ENCODE data around the gene HNRNPA3.

- no peak for TF ChIP-seq CTCF (IDR thresholded peaks at IDR 0.05; ENCODE audit: extremely low read depth in 1 of 2, insufficient read depth in 1 of 2, low read depth in 1 of 2, low read length in 2 of 2)
- TF ChIP-seq POLR2A (IDR thresholded peaks at IDR 0.05; ENCODE audit: low read depth, low read length) = no peak
- TF ChIP-seq MAX (IDR thresholded peaks at IDR 0.05; ENCODE audit: insufficient read depth, insufficient read length) = no peak
These were observed 53.5 kb downstream of the HNRNPA3 start for GRCh38 chr2:177265824-177266817.

All from endothelial cell of umbilical vein (primary cell).